Common myeloid progenitor, CD34-positive (primary cell): ENCODE data around the gene CD6.
"Not testable (repeated sequence)": the region's sequence is repeated elsewhere in the genome, so short reads cannot be mapped to it uniquely, and the experiment has no call there.

Experiments
- CTCF ChIA-PET: fragments of 350-600 bp; sonication (Branson Sonifier 250); formaldehyde crosslinking; loops from one replicate; lab custom pipeline; 2021; ENCODE audit warnings: antibody characterized with exemption; lab: Charles Lee
- POLR2A ChIA-PET: fragments of 350-600 bp; sonication (Branson Sonifier 250); formaldehyde crosslinking; loops from one replicate; lab custom pipeline; 2021; ENCODE audit warnings: antibody characterized with exemption; lab: Charles Lee
- DNase-seq, 3 donors: peaks; one replicate each; pipeline versions ENCODE4 v3.0.0 to v3.0.0-alpha.2; 2013
- H3K27ac ChIP-seq, 2 experiments: 1 replicate in 1 of 2; 2 replicates in 1 of 2; pipeline ENCODE4 v1.7.0; 2013; ENCODE audit warnings: inconsistent platforms in 2 of 2, low read length in 2 of 2, mild to moderate bottlenecking in 2 of 2, low read depth in 1 of 2, moderate library complexity in 1 of 2; ENCODE audit not compliant: severe bottlenecking in 2 of 2, insufficient read depth in 1 of 2, poor library complexity in 1 of 2
- H3K27me3 ChIP-seq, 5 experiments: replicated peaks in 2 of 5; 1 replicate in 3 of 5; 2 replicates in 2 of 5; pipeline versions ENCODE4 v1.6.1 to v1.7.0; 2013; ENCODE audit warnings: low read length in 4 of 5, mild to moderate bottlenecking in 2 of 5, moderate library complexity in 2 of 5, inconsistent platforms in 1 of 5; ENCODE audit not compliant: insufficient read depth in 5 of 5, control insufficient read depth in 4 of 5
- H3K36me3 ChIP-seq, 4 experiments: 1 replicate in 2 of 4; 2 replicates in 2 of 4; pipeline versions ENCODE4 v1.6.1 to v1.7.0; 2013; ENCODE audit warnings: low read length in 3 of 4, control low read depth in 1 of 4, mild to moderate bottlenecking in 1 of 4; ENCODE audit not compliant: control insufficient read depth in 4 of 4, insufficient read depth in 4 of 4
- H3K4me1 ChIP-seq, 4 experiments: 1 replicate in 3 of 4; 2 replicates in 1 of 4; pipeline versions ENCODE4 v1.6.1 to v1.7.1; 2013; ENCODE audit warnings: low read length in 3 of 4, mild to moderate bottlenecking in 3 of 4, control low read depth in 1 of 4, inconsistent platforms in 1 of 4, moderate library complexity in 1 of 4; ENCODE audit not compliant: control insufficient read depth in 4 of 4, insufficient read depth in 4 of 4; ENCODE audit errors: control extremely low read depth in 1 of 4
- H3K4me3 ChIP-seq, 7 experiments: 1 replicate in 4 of 7; 2 replicates in 3 of 7; pipeline versions ENCODE4 v1.5.1 to v1.7.0; 2013; ENCODE audit warnings: mild to moderate bottlenecking in 7 of 7, low read length in 6 of 7, moderate library complexity in 6 of 7, inconsistent platforms in 2 of 7, low read depth in 2 of 7, control low read depth in 1 of 7; ENCODE audit not compliant: insufficient read depth in 4 of 7, control insufficient read depth in 1 of 7; ENCODE audit errors: extremely low read depth in 1 of 7
- H3K9me3 ChIP-seq, 5 experiments: 1 replicate in 4 of 5; 2 replicates in 1 of 5; pipeline versions ENCODE4 v1.6.1 to v1.7.1; 2013; ENCODE audit warnings: low read length in 4 of 5, mild to moderate bottlenecking in 2 of 5, inconsistent platforms in 1 of 5, low read depth in 1 of 5, moderate library complexity in 1 of 5; ENCODE audit not compliant: control insufficient read depth in 4 of 5, insufficient read depth in 2 of 5; ENCODE audit errors: control extremely low read depth in 1 of 5
- WGBS: methylation state at CpG from one replicate; pipeline ENCODE4 v1.1.5; 2013; ENCODE audit not compliant: insufficient coverage; 5-methylcytosine and 5-hydroxymethylcytosine counted together

Gene CD6

DNA sequence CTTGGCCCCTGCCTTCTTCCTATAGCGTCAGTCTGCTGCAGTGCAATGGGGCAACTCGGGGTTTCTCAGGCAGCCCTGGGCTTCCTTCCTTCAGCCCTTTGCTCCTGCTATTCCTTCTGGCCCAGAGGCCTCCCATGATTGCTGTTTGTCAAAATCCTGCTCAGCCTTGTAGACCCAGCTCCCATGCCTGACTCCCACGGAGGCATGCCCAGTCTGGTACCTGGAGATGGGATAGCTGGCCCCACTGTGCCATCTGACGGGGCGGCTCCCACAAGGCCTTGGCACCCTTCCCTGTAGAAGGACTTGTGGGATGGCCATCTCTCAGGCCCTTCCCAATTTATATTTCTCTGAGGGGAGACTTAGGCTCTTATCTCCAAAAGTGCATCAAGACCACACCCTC, 590 bp upstream of the CD6 start:
- peaks cover 0 to 1% (median 0%) of the 10 kb centered on the region in 5 experiments for H3K27me3 ChIP-seq
- H3K4me3 ChIP-seq, result no peak overlapping the region
- peaks cover 0 to 20% (median 15%) of the 10 kb centered on the region in 4 experiments for H3K4me1 ChIP-seq
- peaks cover 0 to 8% (median 3%) of the 10 kb centered on the region in 5 experiments for H3K9me3 ChIP-seq
- CTCF ChIA-PET, result interaction anchor here (0.7 to 2.7 kb wide), 12 partner anchors 9 to 218 kb away, joined by 3 to 18 read pairs (median 3); no protein-coding TSS in a partner anchor
- H3K27ac ChIP-seq, result no peak overlapping the region
- no peak for DNase-seq
- POLR2A ChIA-PET, result interaction anchor here (0.5 kb wide), 1 partner anchor 24 kb away, joined by 3 read pairs; no protein-coding TSS in a partner anchor
- no peaks in the 10 kb centered on the region for H3K36me3 ChIP-seq
- 85% methylated on average over 5 of the region's 5 CpGs for WGBS

DNA sequence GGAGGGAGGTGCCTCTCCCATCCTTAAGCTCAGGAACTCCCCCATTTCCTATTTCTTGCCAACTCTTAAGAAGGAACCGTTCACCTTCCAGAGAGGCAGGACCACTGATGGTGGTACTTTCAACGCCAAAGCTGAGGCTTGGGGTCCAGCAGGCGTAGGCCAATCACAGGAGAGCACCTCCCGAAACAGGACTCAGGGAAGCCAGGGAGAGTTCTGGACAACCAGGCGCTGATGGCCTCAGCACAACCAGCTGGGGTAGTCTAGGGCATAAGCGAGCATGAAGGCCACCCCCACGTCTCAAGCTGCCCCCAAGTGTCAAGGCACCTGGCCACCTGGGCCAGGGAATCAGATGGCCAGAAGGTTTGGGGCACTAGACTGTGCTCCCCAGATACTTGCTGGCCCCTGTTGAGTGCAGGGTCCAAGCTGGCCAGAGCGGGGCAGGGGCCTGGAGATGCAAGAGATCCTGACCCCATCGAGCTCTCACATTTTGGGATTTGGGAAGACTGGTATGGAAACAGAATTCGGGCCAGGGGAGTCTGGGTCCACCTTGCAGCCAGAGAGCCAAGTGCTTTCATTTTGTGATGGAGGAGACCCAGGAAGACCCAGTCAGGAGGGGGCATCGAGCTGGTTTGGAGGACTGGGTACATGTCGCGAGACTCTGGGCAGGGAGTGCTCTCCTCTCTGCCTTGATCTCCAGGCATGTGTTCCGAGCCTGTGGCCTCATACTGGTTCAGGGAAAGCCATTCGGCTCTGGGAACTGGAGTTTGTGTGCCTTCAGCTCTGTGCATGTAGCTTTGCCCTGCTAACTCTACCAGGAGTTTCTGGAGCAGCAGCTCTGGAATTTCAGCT, 926 bp downstream of the CD6 start:
- DNase-seq, result no peak
- no peak overlapping the region for H3K4me3 ChIP-seq
- H3K27ac ChIP-seq, result no peak overlapping the region
- ChIA-PET POLR2A (no interaction called here), CTCF (interaction anchor here (0.7 to 1.2 kb wide), 2 partner anchors 27 to 34 kb away, joined by 3 to 4 read pairs; no protein-coding TSS in a partner anchor)
- peaks cover 0 to 8% (median 3%) of the 10 kb centered on the region in 5 experiments for H3K9me3 ChIP-seq
- peaks cover 0 to 20% (median 15%) of the 10 kb centered on the region in 4 experiments for H3K4me1 ChIP-seq
- no peaks in the 10 kb centered on the region for H3K36me3 ChIP-seq
- H3K27me3 ChIP-seq, result no peaks in the 10 kb centered on the region
- WGBS, result 86% methylated on average over 14 of the region's 15 CpGs

DNA sequence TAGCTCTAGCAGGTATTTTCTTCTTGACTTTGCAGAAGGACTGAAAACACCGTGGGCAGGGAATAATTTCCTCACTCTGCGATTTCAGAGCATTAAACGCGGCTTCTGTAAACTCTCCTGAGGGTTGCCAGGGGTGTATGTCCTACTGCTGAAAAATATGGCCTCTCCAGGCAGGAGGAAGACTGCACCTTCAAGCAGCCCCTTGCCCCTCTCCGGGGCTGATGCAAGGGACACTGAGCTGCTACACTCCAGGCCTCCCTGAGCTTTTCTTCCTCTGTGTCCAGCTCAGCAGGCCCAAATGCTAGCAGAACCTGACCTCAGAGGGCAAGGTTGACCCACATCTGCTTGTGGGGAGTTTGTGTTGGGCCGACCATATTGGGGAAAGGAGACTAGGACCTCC, 2.2 kb downstream of the CD6 start:
- POLR2A ChIA-PET, result no interaction called here
- Histone ChIP-seq H3K36me3 (no peaks in the 10 kb centered on the region), H3K27ac (no peak overlapping the region), H3K27me3 (no peaks in the 10 kb centered on the region), H3K9me3 (peaks cover 0 to 1% (median 0%) of the 10 kb centered on the region in 5 experiments), H3K4me1 (peaks cover 0 to 29% (median 15%) of the 10 kb centered on the region in 4 experiments), H3K4me3 (no peak overlapping the region)
- CTCF ChIA-PET, result no interaction called here
- DNase-seq, result no peak
- WGBS, result 100% methylated on average over 3 of the region's 6 CpGs

DNA sequence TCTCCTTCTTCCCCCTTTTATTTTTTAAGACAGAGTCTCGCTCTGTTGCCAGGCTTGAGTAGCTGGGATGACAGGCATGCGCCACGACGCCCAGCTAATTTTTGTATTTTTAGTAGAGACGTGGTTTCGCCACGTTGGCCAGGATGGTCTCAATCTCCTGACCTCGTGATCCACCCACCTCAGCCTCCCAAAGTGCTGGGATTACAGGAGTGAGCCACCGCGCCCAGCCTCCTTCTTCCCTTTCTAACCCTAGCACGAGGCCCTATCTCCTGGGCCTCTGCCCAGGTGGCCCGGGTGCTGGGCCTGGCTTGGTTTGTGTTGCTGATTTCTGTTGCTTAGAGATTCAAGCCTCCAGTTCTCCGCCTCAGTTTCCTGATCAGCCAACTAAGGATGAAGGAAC, 2.8 kb downstream of the CD6 start:
- POLR2A ChIA-PET, H3K9me3 ChIP-seq, H3K36me3 ChIP-seq, H3K27ac ChIP-seq, H3K27me3 ChIP-seq, DNase-seq, CTCF ChIA-PET, H3K4me3 ChIP-seq: not testable (repeated sequence)
- 94% methylated on average over 9 of the region's 13 CpGs for WGBS
- H3K4me1 ChIP-seq, result peaks cover 0 to 29% (median 15%) of the 10 kb centered on the region in 4 experiments

DNA sequence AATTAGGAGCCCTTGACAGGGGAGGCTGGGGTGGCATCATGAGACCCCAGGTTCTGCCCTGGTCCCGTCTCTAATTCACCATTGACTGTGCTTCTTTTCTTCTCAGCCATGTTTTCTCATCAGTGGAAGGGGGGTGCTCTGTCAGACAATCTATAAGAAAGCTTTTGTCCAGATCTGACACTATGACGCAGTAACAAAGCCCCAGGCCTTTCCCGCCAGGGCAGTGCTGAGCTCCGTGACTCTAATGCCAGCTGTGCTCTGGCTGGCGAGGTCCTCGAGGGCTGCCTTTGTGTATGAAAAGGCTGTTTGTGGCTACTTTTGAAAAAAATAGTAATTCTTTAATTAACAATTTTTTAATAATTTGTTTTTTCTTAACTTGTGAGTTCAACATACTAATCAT, 3.2 kb downstream of the CD6 start:
- DNase-seq, result no peak
- ChIA-PET POLR2A (no interaction called here), CTCF (no interaction called here)
- no peaks in the 10 kb centered on the region for H3K36me3 ChIP-seq
- H3K4me1 ChIP-seq, result peaks cover 0 to 29% (median 15%) of the 10 kb centered on the region in 4 experiments
- no peaks in the 10 kb centered on the region for H3K27me3 ChIP-seq
- 95% methylated on average over 2 of the region's 6 CpGs for WGBS
- no peaks in the 10 kb centered on the region for H3K9me3 ChIP-seq
- H3K27ac ChIP-seq, result no peak overlapping the region
- no peak overlapping the region for H3K4me3 ChIP-seq

DNA sequence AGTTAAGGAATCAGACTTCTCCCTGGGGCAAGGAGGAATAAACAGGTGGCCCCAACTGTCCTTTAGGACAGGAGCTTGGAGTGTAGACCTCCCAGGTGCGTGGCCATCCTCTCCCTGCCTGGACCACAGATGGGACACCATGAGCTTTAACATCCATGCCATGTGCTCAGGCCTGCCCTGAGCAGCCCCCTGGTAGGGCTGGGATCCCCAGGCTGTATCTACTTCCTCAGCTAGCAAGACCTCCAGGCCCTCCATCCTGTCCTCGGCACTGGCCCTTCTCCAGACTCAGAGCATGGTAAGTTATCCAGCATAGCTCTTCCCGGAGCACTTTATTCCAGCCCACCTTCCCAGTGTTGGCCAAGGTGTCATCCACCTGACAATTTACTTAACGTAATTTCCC, 5.7 kb downstream of the CD6 start:
- POLR2A ChIA-PET, result no interaction called here
- H3K36me3 ChIP-seq, result no peaks in the 10 kb centered on the region
- H3K27me3 ChIP-seq, result no peaks in the 10 kb centered on the region
- no peak for DNase-seq
- H3K9me3 ChIP-seq, result no peaks in the 10 kb centered on the region
- no peak overlapping the region for H3K27ac ChIP-seq
- no peak overlapping the region for H3K4me3 ChIP-seq
- H3K4me1 ChIP-seq, result peaks cover 0 to 11% (median under 1%) of the 10 kb centered on the region in 4 experiments
- WGBS, result 97% methylated on average over 3 of the region's 4 CpGs
- CTCF ChIA-PET, result no interaction called here

DNA sequence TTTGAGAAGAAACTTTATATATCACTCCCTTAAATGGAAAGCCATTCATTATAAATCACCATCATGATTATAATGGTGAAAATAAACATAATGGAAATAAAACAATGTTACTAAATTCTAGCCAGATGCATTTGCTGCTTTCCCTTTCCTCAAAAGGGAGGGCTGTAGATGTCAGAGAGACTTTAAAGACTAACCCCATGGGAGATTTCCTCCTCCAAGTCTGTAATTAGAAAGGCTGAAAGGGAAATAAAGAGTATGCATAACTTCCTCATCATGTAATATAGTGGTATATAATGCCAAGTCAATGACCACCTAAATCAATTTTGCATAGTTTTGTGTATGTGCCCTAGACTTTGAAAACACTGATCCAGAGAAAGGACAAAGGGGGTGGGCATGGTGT, 6.4 kb downstream of the CD6 start:
- ChIA-PET POLR2A (no interaction called here), CTCF (no interaction called here)
- DNase-seq, result no peak
- H3K4me1 ChIP-seq, result peaks cover 0 to 9% (median 0%) of the 10 kb centered on the region in 4 experiments
- H3K9me3 ChIP-seq, result no peaks in the 10 kb centered on the region
- no peaks in the 10 kb centered on the region for H3K27me3 ChIP-seq
- no peak overlapping the region for H3K27ac ChIP-seq
- no peak overlapping the region for H3K4me3 ChIP-seq
- H3K36me3 ChIP-seq, result no peaks in the 10 kb centered on the region
